ENCODE results near the gene DDX39B.
"Not testable (repeated sequence)": the region's sequence is repeated elsewhere in the genome, so short reads cannot be mapped to it uniquely, and the experiment has no call there.

DDX39B gene

DNA sequence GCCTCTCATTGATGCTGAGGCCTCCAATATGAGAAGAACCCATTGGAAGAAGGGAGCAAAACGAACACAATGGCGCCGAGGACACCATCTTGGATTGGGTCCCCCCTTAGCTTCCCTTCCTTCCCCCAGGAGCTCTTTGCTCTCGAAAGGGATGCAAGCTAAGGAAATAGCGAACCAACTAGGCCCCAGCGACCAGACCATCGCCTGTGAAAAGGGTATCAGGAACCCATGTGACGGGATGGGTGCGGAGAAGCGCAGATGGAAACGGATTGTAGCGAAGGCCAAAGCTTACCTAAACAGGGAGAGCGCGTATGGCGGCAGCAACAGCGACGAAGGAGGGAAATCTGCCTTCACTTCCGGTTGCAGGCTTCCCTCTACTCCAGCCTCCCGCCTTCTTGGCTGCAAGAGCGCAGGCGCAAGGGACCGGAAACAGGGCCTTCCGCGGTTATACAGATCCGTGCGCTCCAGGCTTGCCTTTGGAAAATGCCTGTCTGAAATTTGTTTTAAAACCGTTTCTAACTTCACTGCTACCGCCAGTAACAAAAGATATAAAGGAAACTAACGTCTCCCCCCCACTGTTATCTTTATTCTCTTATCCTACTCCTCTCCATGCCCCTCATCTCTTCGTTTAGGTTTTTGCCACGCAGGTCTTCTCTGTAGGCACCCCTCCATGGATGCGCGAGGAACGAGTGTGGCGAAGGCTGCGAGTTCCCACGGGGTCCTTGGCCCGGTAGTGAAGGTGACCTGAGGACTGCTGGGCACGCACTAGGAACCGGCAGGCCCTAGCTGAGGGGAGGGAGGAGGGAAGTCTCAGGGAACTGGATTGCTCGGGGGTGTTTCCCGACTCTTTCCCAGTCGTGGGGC is at the start of gene DDX39B:
DDX39B (minus strand) TSS at position 346 of the 864 bp plus-strand sequence. CDS start 1,471 bp downstream, outside the sequence.
- peak; percentile 96 for DNase-seq (ENCODE audit: low spot score)

DNA sequence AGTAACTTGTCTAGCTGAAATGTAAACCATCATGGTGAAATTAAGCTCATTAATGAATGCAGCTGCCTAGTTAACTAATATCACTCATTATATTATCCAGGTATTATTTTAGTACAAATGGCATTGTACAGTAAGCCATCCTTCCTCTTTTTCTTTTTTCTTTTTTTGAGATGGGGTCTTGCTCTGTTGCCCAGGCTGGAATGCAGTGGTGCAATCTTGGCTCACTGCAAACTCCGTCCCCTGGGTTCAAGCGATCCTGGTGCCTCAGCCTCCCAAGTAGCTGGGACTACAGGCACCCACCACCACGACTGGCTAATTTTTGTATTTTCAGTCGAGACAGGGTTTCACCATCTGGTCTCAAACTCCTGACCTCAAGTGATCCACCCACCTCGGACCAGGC is 48.9 kb upstream of the DDX39B start:
- not testable (repeated sequence) for DNase-seq (ENCODE audit: low spot score)

DNA sequence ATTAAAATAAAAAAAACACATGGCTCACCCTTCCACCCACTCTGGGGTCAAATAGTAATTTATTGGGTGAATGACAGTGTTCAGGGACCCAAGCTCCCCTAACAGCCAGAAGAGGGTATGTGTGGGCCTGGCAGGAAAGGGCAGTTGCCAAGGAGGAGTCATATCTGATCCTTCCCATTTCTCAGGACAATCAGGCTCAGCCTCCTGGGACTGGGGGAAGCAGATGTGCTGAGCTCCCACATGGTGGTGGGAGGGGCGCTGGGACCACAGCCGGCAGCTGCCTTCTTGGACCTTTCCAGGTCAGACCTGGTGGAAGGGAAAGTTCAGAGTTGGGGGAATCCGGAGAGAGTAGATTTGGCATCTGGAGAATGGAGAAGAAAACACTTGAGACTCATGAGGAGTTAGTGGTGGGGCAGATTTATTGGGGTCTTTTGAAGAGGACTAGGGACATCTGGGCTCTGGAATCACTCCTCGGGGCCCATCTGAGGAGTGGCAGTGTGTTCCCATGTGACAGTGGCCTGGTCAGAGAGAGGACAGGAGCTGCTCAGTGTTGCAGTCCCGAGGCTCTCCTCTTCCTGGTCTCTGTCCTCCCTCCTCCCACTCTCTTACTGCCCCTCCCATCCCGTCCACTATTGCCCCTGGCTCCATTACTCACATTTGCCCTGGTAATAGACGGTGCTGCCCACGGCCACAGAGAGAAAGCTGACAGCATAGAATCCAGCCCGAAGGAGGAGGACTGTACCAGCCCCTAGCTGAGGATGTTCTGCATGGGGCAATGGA is 47.3 kb upstream of the DDX39B start:
- no peak for DNase-seq (ENCODE audit: low spot score)

DNA sequence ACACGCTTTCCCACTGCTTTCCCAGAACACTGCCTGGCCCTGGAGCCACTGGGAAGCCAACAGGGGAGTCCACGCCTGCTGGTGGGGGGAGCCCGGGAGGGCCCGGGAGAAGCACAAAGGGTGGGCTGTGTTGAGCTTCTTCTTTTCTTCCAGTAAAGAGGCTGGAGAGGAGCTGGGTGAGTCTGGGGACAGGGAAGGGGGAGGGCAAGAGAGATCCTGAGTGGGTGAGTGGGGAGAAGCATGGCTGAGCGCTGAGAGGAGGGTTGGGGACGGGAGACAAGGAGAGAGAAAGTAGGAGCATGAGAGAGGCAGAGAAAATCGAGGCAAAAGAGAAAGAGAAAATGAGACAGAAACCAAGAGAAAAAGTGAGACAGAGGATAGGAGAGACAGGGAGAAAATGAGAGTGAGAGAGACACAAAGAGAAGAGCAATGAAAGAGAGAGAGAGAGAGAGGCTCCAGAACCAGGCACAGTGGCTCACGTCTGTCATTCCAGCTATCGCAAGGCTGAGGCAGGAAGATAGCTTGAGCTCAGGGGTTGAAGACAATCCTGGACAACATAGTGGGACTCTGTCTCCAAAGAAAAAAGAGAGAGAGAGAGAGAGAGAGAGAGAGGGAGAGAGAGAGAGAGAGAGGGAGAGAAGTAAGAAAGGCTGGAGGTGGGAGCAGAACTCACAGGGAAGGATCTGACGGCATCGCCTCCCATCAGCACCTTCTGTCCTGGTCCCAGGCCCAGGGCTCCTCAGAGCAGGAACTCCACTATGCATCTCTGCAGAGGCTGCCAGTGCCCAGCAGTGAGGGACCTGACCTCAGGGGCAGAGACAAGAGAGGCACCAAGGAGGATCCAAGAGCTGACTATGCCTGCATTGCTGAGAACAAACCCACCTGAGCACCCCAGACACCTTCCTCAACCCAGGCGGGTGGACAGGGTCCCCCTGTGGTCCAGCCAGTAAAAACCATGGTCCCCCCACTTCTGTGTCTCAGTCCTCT is 46.3 kb upstream of the DDX39B start:
- no peak for DNase-seq (ENCODE audit: low spot score)

DNA sequence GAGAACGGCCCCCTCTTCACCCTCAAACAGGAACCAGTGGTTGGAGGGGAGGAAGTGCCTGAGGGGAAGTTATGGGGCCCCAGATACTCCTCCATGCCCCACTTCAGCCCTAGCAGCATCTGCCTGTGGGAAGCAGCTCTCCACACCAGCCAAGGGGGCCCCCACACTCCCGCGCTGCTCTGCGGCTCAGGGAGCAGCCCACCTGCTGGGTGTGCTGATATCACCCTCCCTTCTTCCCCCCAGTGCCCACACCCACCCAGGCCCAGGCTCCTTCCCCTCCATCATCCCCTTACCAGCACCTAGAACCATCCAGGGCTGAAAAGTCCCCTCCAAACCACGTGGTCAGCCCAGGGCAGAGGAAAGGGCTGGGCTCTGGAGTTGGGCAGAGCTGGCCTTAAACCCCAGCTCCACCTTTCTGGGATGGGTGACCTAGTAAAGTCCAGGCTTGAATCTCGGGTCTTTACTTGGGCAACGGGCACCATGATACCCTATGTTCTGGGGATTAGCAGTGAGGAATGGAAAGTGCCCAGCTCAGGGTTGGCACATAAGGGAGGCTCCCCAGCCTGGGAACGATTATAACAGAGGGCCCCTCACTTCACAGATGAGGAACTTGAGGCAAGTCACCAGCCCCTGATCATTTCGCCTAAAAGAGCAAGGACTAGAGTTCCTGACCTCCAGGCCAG is 44.9 kb upstream of the DDX39B start:
- DNase-seq (ENCODE audit: low spot score): no peak

GRCh38 chr6:31586008-31586407 is 44.2 kb upstream of the DDX39B start, which contains the start of gene LST1:
Gene LST1 (plus strand): TSS chr6:31586277. CDS start chr6:31587300, 1,023 bp downstream.
- no peak for DNase-seq (ENCODE audit: low spot score)

DNA sequence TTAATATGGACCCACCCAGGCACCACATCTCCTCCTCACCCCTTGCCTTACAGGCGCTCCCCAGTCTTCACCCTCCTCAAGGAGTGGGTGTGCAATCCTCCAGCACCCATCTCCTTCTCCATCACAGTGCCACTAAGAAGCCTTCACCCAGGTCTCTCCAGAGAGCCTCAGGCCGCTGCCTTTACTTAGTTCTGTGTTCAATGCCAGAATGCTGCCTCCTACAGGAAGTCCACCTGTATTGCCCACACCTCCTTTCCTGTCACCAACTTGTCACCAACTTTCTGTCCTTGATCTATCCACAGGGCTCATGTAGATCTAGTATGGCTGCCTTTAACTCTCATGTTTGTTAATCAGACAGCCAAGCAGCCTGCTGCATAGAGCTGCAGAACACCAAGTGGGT is 43.7 kb upstream of the DDX39B start:
- DNase-seq (ENCODE audit: low spot score): no peak

DNA sequence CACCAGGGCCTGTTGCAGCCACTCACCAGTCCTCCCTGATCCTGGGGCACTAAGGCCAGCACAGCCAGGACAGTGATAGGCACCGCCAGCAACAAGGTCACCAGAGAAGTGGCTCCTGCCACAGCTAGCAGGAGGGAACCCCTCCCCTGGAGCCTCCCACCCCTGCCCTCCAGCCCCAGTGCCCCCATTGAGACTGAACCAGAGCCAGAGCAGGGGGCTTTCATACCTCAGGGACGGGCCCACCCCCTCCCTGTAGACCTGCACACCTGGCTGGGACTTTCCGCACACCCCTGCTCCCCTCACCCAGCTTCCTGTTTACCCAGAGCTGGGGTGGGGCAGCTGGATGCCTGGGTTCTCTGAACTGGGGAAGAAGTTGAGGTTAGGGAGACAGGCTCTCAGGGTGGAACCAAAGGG is 40.4 kb upstream of the DDX39B start, which contains the start of gene LTB:
LTB (minus strand) TSS at position 195 of the 414 bp plus-strand sequence; CDS start at position 188, 7 bp downstream.
- no peak for DNase-seq (ENCODE audit: low spot score)

- peak; percentile 51 for DNase-seq (ENCODE audit: low spot score)
Observed at GRCh38 chr6:31581434-31582229, 39.8 kb upstream of the DDX39B start.

GRCh38 chr6:31580807-31581433 is 39.1 kb upstream of the DDX39B start:
- peak; percentile 98 for DNase-seq (ENCODE audit: low spot score)

DNA sequence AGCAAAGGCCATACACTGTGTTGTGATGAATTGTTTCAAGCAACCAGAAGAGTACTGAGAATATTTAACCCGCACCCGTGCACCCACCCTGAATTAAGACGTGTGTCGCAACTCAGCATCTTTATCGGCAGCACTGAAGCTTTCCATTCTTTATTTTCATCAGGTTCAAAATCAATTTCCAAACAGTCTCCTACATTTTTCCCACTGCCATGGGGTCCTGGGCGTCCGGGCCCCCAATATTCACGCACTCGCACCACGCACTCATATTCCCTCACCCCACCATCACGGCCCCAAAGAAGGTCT is 38.6 kb upstream of the DDX39B start:
- DNase-seq (ENCODE audit: low spot score): no peak

DNA sequence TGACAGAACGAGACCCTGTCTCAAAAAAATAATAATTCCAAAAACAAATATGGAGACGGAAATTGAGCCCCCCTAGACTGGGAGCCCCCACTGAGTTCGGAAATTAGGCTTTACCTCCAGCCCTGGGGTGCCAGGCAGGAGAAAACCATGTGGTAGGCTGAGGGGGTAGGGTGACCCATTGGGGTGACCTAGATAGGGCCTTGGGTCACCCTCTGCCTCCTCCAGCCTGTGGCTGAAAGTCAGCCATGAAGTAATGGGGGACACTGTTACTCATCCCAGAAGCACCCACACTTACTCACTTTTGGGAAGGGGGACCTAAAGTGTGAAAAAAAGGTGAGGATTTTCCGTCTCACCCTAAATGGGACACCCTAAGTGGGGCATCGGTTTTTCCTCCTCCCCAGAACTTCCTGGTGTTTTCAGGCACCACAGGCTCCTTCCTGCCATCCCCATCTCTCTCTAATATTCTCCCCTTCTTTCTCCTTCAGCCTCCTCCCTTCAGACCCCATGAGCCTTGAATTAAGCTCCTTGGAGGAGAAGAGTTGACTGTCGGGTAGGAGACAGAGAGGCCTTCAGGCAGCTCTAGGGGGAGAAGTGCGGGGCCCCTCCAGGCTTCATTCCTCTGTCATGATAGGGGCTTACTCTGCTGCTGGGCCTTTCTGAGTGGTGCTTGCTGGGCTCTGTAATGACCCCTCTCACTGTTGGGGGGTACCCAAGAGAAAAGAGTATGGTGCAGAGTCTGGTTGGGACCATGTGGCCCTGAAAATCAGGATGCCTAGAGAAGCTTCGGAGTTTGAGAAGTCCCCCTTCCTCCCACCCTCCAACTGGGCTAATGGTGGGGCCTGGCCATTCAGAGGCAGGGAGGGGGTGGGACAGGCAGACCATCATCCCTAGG is 38.0 kb upstream of the DDX39B start:
- DNase-seq (ENCODE audit: low spot score): no peak

DNA sequence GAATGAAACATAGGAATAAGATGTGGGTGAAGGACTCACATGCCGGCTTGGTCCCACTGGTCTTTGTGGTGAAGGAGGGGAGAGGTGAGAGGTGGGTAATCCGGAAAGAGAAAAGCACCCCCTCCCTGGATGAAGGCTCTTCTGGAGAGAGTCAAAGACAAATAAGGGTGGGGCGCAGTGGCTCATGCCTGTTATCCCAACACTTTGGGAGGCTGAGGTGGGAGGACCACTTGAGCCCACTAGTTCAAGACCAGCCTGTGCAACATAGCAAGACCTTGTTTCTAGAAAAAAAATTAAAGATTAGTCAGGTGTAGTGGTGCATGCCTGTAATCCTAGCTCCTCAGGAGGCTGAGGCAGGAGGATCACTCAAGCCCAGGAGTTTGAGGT is 37.3 kb upstream of the DDX39B start:
- no peak for DNase-seq (ENCODE audit: low spot score)

DNA sequence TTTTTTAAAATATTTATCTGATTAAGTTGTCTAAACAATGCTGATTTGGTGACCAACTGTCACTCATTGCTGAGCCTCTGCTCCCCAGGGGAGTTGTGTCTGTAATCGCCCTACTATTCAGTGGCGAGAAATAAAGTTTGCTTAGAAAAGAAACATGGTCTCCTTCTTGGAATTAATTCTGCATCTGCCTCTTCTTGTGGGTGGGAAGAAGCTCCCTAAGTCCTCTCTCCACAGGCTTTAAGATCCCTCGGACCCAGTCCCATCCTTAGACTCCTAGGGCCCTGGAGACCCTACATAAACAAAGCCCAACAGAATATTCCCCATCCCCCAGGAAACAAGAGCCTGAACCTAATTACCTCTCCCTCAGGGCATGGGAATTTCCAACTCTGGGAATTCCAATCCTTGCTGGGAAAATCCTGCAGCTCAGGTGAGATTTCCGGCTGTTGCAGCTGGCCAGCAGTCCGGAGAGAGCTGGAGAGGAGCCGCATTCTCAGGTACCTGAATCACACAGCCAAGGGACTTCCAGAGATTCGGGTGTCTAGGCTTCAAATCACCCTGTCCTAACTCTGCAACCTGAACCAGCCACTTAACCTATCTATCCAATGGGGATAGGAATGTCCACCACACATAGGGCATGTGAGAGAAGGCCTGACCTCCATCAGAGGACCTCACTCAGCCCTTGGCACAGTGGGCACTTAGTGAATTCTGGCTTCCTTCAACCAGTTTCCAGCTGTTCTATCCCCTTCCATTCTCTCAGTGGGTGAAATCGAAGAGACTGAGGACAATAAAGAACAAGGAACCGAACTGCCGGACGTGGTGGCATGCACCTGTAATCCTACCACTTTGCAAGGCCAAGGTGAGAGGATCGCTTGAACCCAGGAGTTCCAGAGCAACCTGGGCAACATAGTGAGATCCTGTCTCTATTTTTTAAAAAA is 36.6 kb upstream of the DDX39B start:
- no peak for DNase-seq (ENCODE audit: low spot score)

DNA sequence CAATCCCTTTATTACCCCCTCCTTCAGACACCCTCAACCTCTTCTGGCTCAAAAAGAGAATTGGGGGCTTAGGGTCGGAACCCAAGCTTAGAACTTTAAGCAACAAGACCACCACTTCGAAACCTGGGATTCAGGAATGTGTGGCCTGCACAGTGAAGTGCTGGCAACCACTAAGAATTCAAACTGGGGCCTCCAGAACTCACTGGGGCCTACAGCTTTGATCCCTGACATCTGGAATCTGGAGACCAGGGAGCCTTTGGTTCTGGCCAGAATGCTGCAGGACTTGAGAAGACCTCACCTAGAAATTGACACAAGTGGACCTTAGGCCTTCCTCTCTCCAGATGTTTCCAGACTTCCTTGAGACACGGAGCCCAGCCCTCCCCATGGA is 35.8 kb upstream of the DDX39B start:
- DNase-seq (ENCODE audit: low spot score): no peak

- DNase-seq (ENCODE audit: low spot score): no peak
Observed at GRCh38 chr6:31576897-31577578, 35.2 kb upstream of the DDX39B start.
